ENCODE measurements around the gene ADCY2. TPM values are rescaled to one million over a fixed set of nuclear protein-coding genes. Genes with fewer than 3 reads are reported as not detected.

ADCY2 gene
- total RNA-seq, 4 donors from 2014 or later: 0.34 to 2.7 (median 1.5) TPM

DNA sequence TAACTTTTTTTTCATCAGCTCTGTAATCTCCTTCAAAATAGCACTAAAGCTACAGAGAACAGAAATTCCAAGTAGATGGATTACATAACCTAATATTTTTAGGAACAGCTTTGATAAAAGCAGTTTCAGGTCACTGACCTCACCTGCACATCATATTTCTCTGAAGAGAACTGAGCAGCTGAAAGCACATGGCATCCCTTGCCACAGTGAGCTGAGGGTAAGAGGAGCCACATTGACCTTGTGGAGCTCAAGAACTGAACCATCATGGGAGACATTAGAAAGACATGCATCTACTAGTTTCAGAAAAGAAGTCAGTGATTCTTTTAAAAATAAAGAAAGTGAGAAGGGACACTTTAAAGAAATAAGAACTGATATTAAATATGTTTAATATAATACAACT is 232.3 kb downstream of the ADCY2 start:
- DNase-seq: no peak
- no peaks in the 10 kb centered on the region for H3K36me3 ChIP-seq
- H3K9me3 ChIP-seq: no peaks in the 10 kb centered on the region
- H3K4me3 ChIP-seq (replicated peaks in 1 of 3): no peak overlapping the region
- H3K27me3 ChIP-seq: no peaks in the 10 kb centered on the region
- intact Hi-C loops (cut with DNase I): no loop called here
- no peaks in the 10 kb centered on the region for H3K4me1 ChIP-seq
- no peak for TF ChIP-seq POLR2A (IDR thresholded peaks at IDR 0.05)
- TF ChIP-seq, protein P1, sequence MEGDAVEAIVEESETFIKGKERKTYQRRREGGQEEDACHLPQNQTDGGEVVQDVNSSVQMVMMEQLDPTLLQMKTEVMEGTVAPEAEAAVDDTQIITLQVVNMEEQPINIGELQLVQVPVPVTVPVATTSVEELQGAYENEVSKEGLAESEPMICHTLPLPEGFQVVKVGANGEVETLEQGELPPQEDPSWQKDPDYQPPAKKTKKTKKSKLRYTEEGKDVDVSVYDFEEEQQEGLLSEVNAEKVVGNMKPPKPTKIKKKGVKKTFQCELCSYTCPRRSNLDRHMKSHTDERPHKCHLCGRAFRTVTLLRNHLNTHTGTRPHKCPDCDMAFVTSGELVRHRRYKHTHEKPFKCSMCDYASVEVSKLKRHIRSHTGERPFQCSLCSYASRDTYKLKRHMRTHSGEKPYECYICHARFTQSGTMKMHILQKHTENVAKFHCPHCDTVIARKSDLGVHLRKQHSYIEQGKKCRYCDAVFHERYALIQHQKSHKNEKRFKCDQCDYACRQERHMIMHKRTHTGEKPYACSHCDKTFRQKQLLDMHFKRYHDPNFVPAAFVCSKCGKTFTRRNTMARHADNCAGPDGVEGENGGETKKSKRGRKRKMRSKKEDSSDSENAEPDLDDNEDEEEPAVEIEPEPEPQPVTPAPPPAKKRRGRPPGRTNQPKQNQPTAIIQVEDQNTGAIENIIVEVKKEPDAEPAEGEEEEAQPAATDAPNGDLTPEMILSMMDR (IDR thresholded peaks at IDR 0.05): no peak
- no peak overlapping the region for H3K27ac ChIP-seq

DNA sequence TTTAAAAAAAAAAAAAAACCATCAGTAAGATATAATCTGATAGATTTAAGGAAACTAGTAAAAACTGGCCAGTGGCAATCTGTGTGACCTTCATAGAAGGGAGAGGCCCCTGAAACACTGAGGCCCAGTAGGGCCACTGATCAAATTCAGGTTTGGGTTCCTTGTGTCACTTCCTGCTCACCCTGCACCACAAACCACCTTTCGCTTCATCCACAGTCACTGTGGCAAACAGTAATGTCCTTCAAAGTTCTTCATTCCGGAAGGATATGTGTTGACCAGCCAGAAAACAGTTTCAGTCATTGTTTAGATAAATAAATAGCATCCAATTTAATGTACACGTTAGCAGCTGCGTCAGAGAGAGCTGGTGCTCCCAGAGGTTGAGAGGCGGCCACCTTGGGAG is 232.9 kb downstream of the ADCY2 start:
- no peak for DNase-seq
- 76% methylated on average over 5 of the region's 5 CpGs for WGBS, 2 donors
- Histone ChIP-seq H3K27ac (no peak overlapping the region), H3K36me3 (no peaks in the 10 kb centered on the region), H3K4me1 (no peaks in the 10 kb centered on the region), H3K9me3 (no peaks in the 10 kb centered on the region), H3K27me3 (no peaks in the 10 kb centered on the region), H3K4me3 (replicated peaks in 1 of 3) (no peak overlapping the region)
- intact Hi-C loops (cut with DNase I): no loop called here
- TF ChIP-seq POLR2A (IDR thresholded peaks at IDR 0.05): no peak
- TF ChIP-seq, protein P1 (IDR thresholded peaks at IDR 0.05): no peak

DNA sequence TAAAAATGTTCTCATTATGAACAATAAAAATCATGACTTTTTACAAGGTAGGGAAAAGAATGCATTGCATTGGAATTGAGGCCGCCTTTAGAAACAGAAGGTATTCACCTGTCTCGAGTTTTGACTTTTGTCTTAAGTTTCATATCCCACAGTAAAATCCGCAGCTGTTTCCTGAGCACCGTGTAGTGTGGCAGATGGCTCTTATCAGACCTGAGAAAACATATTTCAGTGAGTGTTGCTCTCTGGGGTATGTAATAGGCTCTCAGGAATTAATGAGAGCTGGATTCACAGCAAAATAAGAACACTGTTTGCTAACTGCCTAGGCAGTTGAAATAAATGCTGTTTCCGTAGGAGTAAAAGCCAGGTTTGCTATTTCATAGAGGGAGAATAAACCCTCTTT is 233.6 kb downstream of the ADCY2 start:
- intact Hi-C loops (cut with DNase I): no loop called here
- DNase-seq: no peak
- Histone ChIP-seq H3K27me3 (no peaks in the 10 kb centered on the region), H3K36me3 (no peaks in the 10 kb centered on the region), H3K4me3 (replicated peaks in 1 of 3) (no peak overlapping the region), H3K27ac (no peak overlapping the region), H3K9me3 (no peaks in the 10 kb centered on the region), H3K4me1 (no peaks in the 10 kb centered on the region)
- TF ChIP-seq, protein P1 (IDR thresholded peaks at IDR 0.05): no peak
- no peak for TF ChIP-seq POLR2A (IDR thresholded peaks at IDR 0.05)
- WGBS, 2 donors: 43 to 47% methylated on average over 5 of the region's 5 CpGs

DNA sequence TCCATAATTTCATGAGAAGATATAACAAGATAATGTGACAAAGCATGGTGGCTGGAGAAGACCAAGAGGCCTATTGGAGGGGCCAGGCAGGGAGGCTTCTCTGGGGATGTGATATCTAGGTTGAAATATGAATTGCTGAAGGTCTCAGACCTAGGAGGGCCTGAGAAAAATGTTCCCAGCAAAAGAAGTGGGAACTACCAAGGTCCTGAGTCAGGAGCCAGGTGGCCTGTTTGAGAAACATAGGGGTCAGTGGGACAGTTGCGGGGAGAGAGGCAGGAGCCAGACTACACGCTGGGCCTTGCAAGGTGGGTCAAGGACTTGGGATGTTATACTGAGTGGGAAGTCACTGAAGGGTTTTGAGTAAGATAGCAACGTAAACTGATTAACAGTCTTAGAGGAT is 238.9 kb downstream of the ADCY2 start:
- Histone ChIP-seq H3K4me1 (no peaks in the 10 kb centered on the region), H3K27ac (no peak overlapping the region), H3K4me3 (replicated peaks in 1 of 3) (no peak overlapping the region), H3K36me3 (no peaks in the 10 kb centered on the region), H3K27me3 (no peaks in the 10 kb centered on the region), H3K9me3 (no peaks in the 10 kb centered on the region)
- TF ChIP-seq POLR2A (IDR thresholded peaks at IDR 0.05): no peak
- TF ChIP-seq, protein P1 (IDR thresholded peaks at IDR 0.05): no peak
- intact Hi-C loops (cut with DNase I): no loop called here
- 86 to 87% methylated on average over 3 of the region's 3 CpGs for WGBS, 2 donors
- DNase-seq: no peak

DNA sequence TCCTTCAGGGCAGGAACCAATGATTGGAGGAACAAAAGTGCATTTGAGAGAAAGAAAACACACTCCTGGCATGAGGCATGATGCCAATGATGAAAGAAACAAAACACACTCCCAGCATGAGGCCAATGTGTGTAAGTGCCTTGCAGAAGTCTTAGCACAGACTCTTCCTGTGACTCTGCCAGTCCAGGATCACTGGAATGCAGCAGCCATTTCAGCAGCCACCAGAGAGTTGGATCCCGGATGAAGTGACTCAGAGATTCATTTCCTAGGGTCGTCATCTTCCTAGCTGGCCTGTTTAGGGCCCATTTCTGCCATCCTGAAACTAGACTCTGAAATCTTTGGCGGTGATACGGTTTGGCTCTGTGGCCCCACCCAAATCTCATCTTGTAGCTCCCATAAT is 242.5 kb downstream of the ADCY2 start:
- Histone ChIP-seq H3K27ac (no peak overlapping the region), H3K27me3 (no peaks in the 10 kb centered on the region), H3K9me3 (no peaks in the 10 kb centered on the region), H3K4me3 (replicated peaks in 1 of 3) (no peak overlapping the region), H3K4me1 (no peaks in the 10 kb centered on the region), H3K36me3 (no peaks in the 10 kb centered on the region)
- intact Hi-C loops (cut with DNase I): no loop called here
- DNase-seq: no peak
- WGBS, 2 donors: 62 to 88% methylated on average over 4 of the region's 4 CpGs
- no peak for TF ChIP-seq POLR2A (IDR thresholded peaks at IDR 0.05)
- TF ChIP-seq, protein P1 (IDR thresholded peaks at IDR 0.05): no peak
